GM18499 (cell line): ENCODE data around the gene STON2.

ENCODE experiments used
- ATAC-seq: cut with Tn5 transposase; IDR thresholded peaks from one replicate; pipeline ENCODE4 v1.9.1; 2021; ENCODE audit warnings: moderate number of reproducible peaks; ENCODE audit not compliant: insufficient read depth, unreplicated experiment

The STON2 gene

GRCh38 chr14:81340201-81340600 lies 59.9 kb downstream of the STON2 start:
- ATAC-seq, result no peak

GRCh38 chr14:81337073-81337472 lies 63.1 kb downstream of the STON2 start:
- no peak for ATAC-seq

GRCh38 chr14:81336009-81336408 lies 64.1 kb downstream of the STON2 start:
- ATAC-seq, result no peak

GRCh38 chr14:81332725-81333124 lies 67.4 kb downstream of the STON2 start:
- ATAC-seq, result no peak

- no peak for ATAC-seq
Measured at GRCh38 chr14:81331229-81332021, 68.7 kb downstream of the STON2 start.

- ATAC-seq, result no peak
Measured at GRCh38 chr14:81330619-81331122, 69.5 kb downstream of the STON2 start.

- ATAC-seq, result no peak
Measured at GRCh38 chr14:81329640-81330381, 70.3 kb downstream of the STON2 start.

GRCh38 chr14:81326451-81326850 lies 73.7 kb downstream of the STON2 start:
- ATAC-seq, result no peak

- ATAC-seq, result no peak
Measured at GRCh38 chr14:81324011-81324410, 76.1 kb downstream of the STON2 start.

GRCh38 chr14:81323093-81323492 lies 77.0 kb downstream of the STON2 start:
- no peak for ATAC-seq

- ATAC-seq, result no peak
Measured at GRCh38 chr14:81319946-81320345, 80.2 kb downstream of the STON2 start.

GRCh38 chr14:81319314-81319713 lies 80.8 kb downstream of the STON2 start:
- no peak for ATAC-seq

GRCh38 chr14:81315341-81315740 lies 84.8 kb downstream of the STON2 start:
- no peak for ATAC-seq

GRCh38 chr14:81314443-81315175 lies 85.5 kb downstream of the STON2 start:
- no peak for ATAC-seq

GRCh38 chr14:81313775-81314429 lies 86.2 kb downstream of the STON2 start:
- ATAC-seq, result no peak

- ATAC-seq, result no peak
Measured at GRCh38 chr14:81313200-81313599, 86.9 kb downstream of the STON2 start.

GRCh38 chr14:81312289-81312876 lies 87.7 kb downstream of the STON2 start:
- no peak for ATAC-seq

GRCh38 chr14:81311778-81312177 lies 88.3 kb downstream of the STON2 start:
- ATAC-seq, result no peak

GRCh38 chr14:81311141-81311540 lies 89.0 kb downstream of the STON2 start:
- no peak for ATAC-seq

GRCh38 chr14:81310606-81311005 lies 89.5 kb downstream of the STON2 start:
- no peak for ATAC-seq
